DND-41 (cell line): Measurements from ENCODE around the gene CELF5.
A peak's percentile ranks its signal among the peaks of the same experiment; 100 is the strongest.

Source experiments
- ATAC-seq: fragments of 200-7000 bp; cut with Tn5 transposase; 3 replicates; pipeline ENCODE4 v1.9.1; 2021; ENCODE audit warnings: low read depth; ENCODE audit not compliant: insufficient read depth
- DNase-seq: peaks from one replicate; pipeline ENCODE4 v3.0.0-alpha.2; 2020
- H2AFZ ChIP-seq: 2 replicates; pipeline ENCODE4 v1.6.0; 2012; ENCODE audit warnings: low read depth, low read length
- H3K27ac ChIP-seq: 2 replicates; pipeline ENCODE4 v1.5.1; 2012; ENCODE audit warnings: low read length, inconsistent platforms
- H3K27me3 ChIP-seq: fragments of 200-600 bp; sonication (generic); 2 replicates; pipeline ENCODE4 v1.6.0; 2012; ENCODE audit warnings: low read length, mild to moderate bottlenecking, inconsistent platforms; ENCODE audit not compliant: insufficient read depth, poor library complexity
- H3K36me3 ChIP-seq: 2 replicates; pipeline ENCODE4 v1.5.1; 2012; ENCODE audit warnings: low read length, inconsistent platforms; ENCODE audit not compliant: insufficient read depth
- H3K4me1 ChIP-seq: 2 replicates; pipeline ENCODE4 v1.5.1; 2012; ENCODE audit warnings: mild to moderate bottlenecking, low read length; ENCODE audit not compliant: insufficient read depth
- H3K4me2 ChIP-seq: 2 replicates; pipeline ENCODE4 v1.6.0; 2012; ENCODE audit warnings: mild to moderate bottlenecking, moderate library complexity, low read length, inconsistent platforms; ENCODE audit not compliant: insufficient read depth
- H3K4me3 ChIP-seq, 2 experiments: fragments of 200-600 bp in 1 of 2; shearing (Covaris generic) in 1 of 2; 2 replicates each; pipeline ENCODE4 v1.5.1; 2012 to 2016; ENCODE audit warnings: inconsistent platforms in 2 of 2, low read length in 2 of 2, mild to moderate bottlenecking in 2 of 2, low read depth in 1 of 2, moderate library complexity in 1 of 2
- H3K79me2 ChIP-seq: 2 replicates; pipeline ENCODE4 v1.6.0; 2012; ENCODE audit warnings: low read length, inconsistent platforms; ENCODE audit not compliant: insufficient read depth
- H3K9ac ChIP-seq: 2 replicates; pipeline ENCODE4 v1.6.0; 2012; ENCODE audit warnings: low read depth, mild to moderate bottlenecking, inconsistent platforms, low read length, moderate library complexity
- H3K9me3 ChIP-seq: 2 replicates; pipeline ENCODE4 v1.5.1; 2012; ENCODE audit warnings: low read length, moderate library complexity, mild to moderate bottlenecking, inconsistent platforms; ENCODE audit not compliant: insufficient read depth, severe bottlenecking
- H4K20me1 ChIP-seq: 2 replicates; pipeline ENCODE4 v1.6.0; 2012; ENCODE audit warnings: low read length; ENCODE audit not compliant: insufficient read depth
- CTCF ChIP-seq: IDR thresholded peaks from 2 replicates; pipeline ENCODE4 v1.5.1; 2012; ENCODE audit warnings: borderline replicate concordance, low read length, moderate library complexity, mild to moderate bottlenecking; ENCODE audit not compliant: poor library complexity, severe bottlenecking; ENCODE audit errors: extremely low read depth
- EZH2 ChIP-seq: IDR thresholded peaks from 3 replicates; pipeline ENCODE4 v1.6.1; 2012; ENCODE audit warnings: borderline replicate concordance, low read depth, mild to moderate bottlenecking, moderate library complexity, low read length, inconsistent platforms; ENCODE audit not compliant: severe bottlenecking

Gene CELF5

DNA sequence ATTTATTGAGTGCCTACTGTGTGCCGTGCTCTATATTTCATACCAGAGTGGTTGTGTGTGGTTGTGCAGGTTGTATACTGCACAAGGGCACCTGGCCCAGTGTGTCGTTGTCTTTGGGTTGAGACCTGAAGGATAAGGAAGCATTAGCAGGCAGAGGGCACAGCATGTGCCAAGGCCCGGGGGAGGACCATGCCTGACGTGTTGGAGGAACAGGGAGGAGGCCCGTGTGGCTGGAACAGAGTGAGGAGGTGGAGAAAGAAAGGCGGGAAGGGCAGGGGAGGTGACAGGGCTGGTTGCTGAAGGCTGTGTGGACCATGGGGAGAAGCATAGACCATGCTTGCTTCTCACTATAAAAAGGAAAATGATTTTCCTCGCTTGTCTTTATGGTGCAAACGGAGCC lies 26.8 kb downstream of the CELF5 start:
- H2AFZ ChIP-seq, result no peak overlapping the region
- H3K79me2 ChIP-seq, result no peaks in the 10 kb centered on the region
- DNase-seq (no peak), ATAC-seq (no peak)
- no peak overlapping the region for H3K4me2 ChIP-seq
- H3K27ac ChIP-seq, result no peak overlapping the region
- no peaks in the 10 kb centered on the region for H3K27me3 ChIP-seq
- no peak overlapping the region for H3K4me3 ChIP-seq
- no peak overlapping the region for H3K9ac ChIP-seq
- no peaks in the 10 kb centered on the region for H3K4me1 ChIP-seq
- peaks cover 4% of the 10 kb centered on the region; the same call in 1 of the 2 replicates for H4K20me1 ChIP-seq
- TF ChIP-seq EZH2 (no peak), CTCF (no peak)
- no peaks in the 10 kb centered on the region for H3K36me3 ChIP-seq
- H3K9me3 ChIP-seq, result no peaks in the 10 kb centered on the region

GRCh38 chr19:3252650-3253049 lies 28.2 kb downstream of the CELF5 start:
- DNase-seq (no peak), ATAC-seq (no peak)
- Histone ChIP-seq H3K4me3 (no peak overlapping the region), H3K27me3 (no peaks in the 10 kb centered on the region), H3K79me2 (no peaks in the 10 kb centered on the region), H3K9ac (no peak overlapping the region), H3K4me2 (no peak overlapping the region), H3K36me3 (no peaks in the 10 kb centered on the region), H3K4me1 (no peaks in the 10 kb centered on the region), H3K9me3 (no peaks in the 10 kb centered on the region), H2AFZ (no peak overlapping the region), H3K27ac (no peak overlapping the region), H4K20me1 (peaks cover 4% of the 10 kb centered on the region; the same call in 1 of the 2 replicates)
- no peak for TF ChIP-seq CTCF

DNA sequence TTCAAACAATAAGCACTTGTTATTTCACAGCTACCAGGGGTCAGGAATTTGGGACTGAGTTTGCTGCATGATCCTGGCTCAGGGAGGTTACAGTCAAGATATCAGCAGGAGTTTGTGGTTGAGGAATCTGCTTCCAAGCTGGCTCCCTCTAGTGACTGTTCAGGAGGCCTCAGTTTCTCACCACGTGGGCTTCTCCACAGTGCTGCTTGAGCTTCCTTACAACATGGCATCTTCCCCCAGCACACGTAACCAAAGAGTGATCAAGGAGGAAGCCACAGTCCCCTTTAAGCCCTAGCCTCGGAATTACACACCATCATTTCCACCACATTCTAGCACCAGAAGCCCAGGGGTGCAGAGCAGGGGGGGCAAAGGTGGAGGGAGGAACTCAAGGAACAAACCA lies 28.8 kb downstream of the CELF5 start:
- no peak for DNase-seq
- H3K36me3 ChIP-seq, result no peaks in the 10 kb centered on the region

More for the DNA sequence above, 28.8 kb downstream of the CELF5 start:
- peak; percentile 16 for TF ChIP-seq CTCF
- no peak for TF ChIP-seq EZH2
- no peak for ATAC-seq
- no peaks in the 10 kb centered on the region for H3K27me3 ChIP-seq
- H3K9ac ChIP-seq, result no peak overlapping the region
- H3K27ac ChIP-seq, result no peak overlapping the region
- H3K9me3 ChIP-seq, result no peaks in the 10 kb centered on the region
- no peak overlapping the region for H3K4me3 ChIP-seq
- H2AFZ ChIP-seq, result no peak overlapping the region
- no peaks in the 10 kb centered on the region for H3K79me2 ChIP-seq
- no peaks in the 10 kb centered on the region for H3K4me1 ChIP-seq
- H3K4me2 ChIP-seq, result no peak overlapping the region
- H4K20me1 ChIP-seq, result peaks cover 4% of the 10 kb centered on the region; the same call in 1 of the 2 replicates
